Activated T-cell treated with anti-CD3 and anti-CD28 coated beads, Interleukin-2, amount 50 U/mL, for 72 hours (primary cell): ENCODE results near the gene HS6ST3. TPM values are rescaled to one million over a fixed set of nuclear protein-coding genes. Genes with fewer than 3 reads are reported as not detected.

Experiments used
- ATAC-seq, 2 donors: fragments of 150-1000 bp; cut with Tn5 transposase; replicated peaks in 1 of 2; 2 replicates each; pipeline ENCODE4 v1.10.0; 2021; ENCODE audit warnings: moderate library complexity in 2 of 2, mild to moderate bottlenecking in 1 of 2
- DNase-seq, 2 donors: peaks; one replicate each; pipeline ENCODE4 v3.0.0; 2021 to 2022; ENCODE audit warnings: mixed read lengths in 1 of 2
- H3K27ac Mint-ChIP-seq: one replicate; pipeline ENCODE4 v1.8.0; 2022; ENCODE audit warnings: mild to moderate bottlenecking, moderate library complexity, mixed read lengths
- H3K27me3 Mint-ChIP-seq: one replicate; pipeline ENCODE4 v1.8.0; 2022; ENCODE audit warnings: low read depth, mixed read lengths
- H3K36me3 Mint-ChIP-seq, 2 donors: one replicate each; pipeline ENCODE4 v1.8.0; 2022; ENCODE audit warnings: mixed read lengths in 2 of 2, mild to moderate bottlenecking in 1 of 2; ENCODE audit not compliant: insufficient read depth in 2 of 2
- H3K4me1 Mint-ChIP-seq: one replicate; pipeline ENCODE4 v1.8.0; 2022; ENCODE audit warnings: low read depth, mixed read lengths
- H3K4me3 Mint-ChIP-seq, 2 donors: one replicate each; pipeline ENCODE4 v1.8.0; 2022; ENCODE audit warnings: mild to moderate bottlenecking in 2 of 2, mixed read lengths in 2 of 2, moderate library complexity in 2 of 2
- H3K9me3 Mint-ChIP-seq, 2 donors: one replicate each; pipeline ENCODE4 v1.8.0; 2022; ENCODE audit warnings: mixed read lengths in 2 of 2
- total RNA-seq, 2 donors: library from RNA; stranded (reverse); gene quantifications; one replicate each; pipeline ENCODE4 v1.2.3, GENCODE V29; 2022

HS6ST3 gene
- total RNA-seq, 2 donors from 2014 or later: not detected

DNA sequence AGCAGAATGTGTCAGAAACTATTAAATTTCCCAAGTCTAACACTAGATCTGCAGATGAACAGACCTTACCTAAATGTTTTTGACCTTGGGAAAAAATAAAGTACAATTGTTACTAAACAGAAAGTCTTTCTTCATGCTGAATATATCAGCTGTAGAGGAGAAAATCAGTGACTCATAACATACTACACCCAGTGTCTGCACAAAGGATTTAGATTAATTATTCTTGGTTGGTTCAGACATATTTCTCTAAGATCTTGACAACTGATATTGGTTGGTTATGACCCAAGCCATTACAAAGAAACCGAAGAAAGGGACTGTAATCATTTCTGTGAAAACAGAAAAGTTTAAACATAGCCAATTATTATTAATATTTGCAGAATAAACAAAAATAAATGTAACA lies 225.1 kb downstream of the HS6ST3 start:
- no peaks in the 10 kb centered on the region for H3K27me3 Mint-ChIP-seq
- peaks cover 6 to 8% of the 10 kb centered on the region in 2 donors for H3K9me3 Mint-ChIP-seq
- DNase-seq (no peak), ATAC-seq (no peak)
- H3K27ac Mint-ChIP-seq: no peak overlapping the region
- no peak overlapping the region for H3K4me3 Mint-ChIP-seq
- no peaks in the 10 kb centered on the region for H3K4me1 Mint-ChIP-seq
- H3K36me3 Mint-ChIP-seq: no peaks in the 10 kb centered on the region

DNA sequence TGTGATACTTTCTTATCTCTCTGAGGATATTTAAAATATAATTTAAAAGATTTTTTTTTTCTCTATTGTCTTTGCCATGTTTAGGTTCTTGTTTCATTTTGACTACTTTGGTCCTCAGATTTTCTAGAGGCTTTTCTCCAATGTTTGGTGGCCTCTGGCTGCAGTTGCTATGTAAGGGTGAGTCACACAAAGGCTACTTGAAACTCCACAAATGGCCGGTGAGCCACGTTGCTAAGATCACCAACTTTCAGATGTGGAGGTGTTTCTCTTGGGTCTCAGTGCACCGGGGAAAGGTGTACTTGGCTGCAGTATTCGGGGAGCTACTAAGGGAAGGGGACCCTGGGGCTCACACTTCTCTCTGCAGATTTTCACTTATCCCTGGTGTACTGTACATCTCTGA lies 248.1 kb downstream of the HS6ST3 start:
- Mint-ChIP-seq H3K4me3 (no peak overlapping the region), H3K4me1 (no peaks in the 10 kb centered on the region), H3K9me3 (peaks cover 5% of the 10 kb centered on the region in 2 donors), H3K27ac (no peak overlapping the region), H3K27me3 (no peaks in the 10 kb centered on the region), H3K36me3 (no peaks in the 10 kb centered on the region)
- ATAC-seq (no peak), DNase-seq (no peak)

DNA sequence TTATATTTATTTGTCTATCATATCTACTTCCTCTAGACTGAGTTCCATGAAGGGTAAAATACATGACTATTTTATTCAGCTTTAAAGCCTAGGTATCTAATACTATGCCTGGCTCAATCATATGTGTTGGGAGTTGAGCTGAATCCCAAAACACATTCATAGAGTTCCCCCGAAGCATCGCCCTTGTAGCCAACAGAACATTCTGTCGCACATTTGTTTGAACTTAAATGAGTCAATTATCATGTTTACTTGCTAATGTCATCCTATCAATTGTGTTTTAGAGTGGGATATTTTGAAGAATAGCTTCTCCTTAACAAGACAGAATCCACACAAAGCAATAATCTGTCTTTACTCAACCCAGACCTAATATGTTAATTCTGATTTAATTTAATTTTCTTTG lies 252.4 kb downstream of the HS6ST3 start:
- ATAC-seq (no peak), DNase-seq (no peak)
- H3K4me3 Mint-ChIP-seq: no peak overlapping the region
- no peaks in the 10 kb centered on the region for H3K4me1 Mint-ChIP-seq
- no peaks in the 10 kb centered on the region for H3K36me3 Mint-ChIP-seq
- no peaks in the 10 kb centered on the region for H3K27me3 Mint-ChIP-seq
- no peak overlapping the region for H3K27ac Mint-ChIP-seq
- H3K9me3 Mint-ChIP-seq: peaks cover 2 to 6% of the 10 kb centered on the region in 2 donors

DNA sequence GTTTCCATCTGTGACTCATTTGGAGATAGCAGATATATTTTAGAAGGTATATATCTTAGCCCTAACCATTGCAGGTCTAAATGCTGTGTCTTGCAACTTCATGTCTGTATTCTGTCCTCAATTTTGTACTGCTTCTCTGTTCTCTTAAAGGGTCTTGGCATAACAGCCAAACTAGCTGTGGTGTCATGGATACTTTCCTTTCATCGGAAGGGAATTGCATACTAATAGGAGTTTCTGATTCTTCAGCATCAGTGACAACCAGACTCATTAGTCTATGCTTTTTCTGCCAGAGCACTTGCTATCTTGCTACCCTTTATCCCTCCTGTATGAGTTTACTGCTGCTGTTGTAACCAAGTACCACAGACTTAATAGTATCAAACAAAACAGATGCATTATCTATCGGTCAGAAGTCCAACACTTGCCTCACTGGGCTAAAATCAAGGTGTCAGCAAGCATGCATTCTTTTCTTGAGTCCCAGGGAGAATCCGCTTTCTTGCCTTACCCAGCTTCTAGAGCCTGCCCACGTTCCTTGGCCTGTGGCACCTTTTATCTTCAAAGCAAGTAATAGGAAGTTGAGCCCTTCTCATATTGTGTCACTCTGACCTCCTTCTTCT lies 253.1 kb downstream of the HS6ST3 start:
- H3K4me3 Mint-ChIP-seq: no peak overlapping the region
- H3K27me3 Mint-ChIP-seq: no peaks in the 10 kb centered on the region
- no peak for DNase-seq
- H3K9me3 Mint-ChIP-seq: peaks cover 3 to 6% of the 10 kb centered on the region in 2 donors
- ATAC-seq: no peak
- no peak overlapping the region for H3K27ac Mint-ChIP-seq
- no peaks in the 10 kb centered on the region for H3K4me1 Mint-ChIP-seq
- H3K36me3 Mint-ChIP-seq: no peaks in the 10 kb centered on the region

DNA sequence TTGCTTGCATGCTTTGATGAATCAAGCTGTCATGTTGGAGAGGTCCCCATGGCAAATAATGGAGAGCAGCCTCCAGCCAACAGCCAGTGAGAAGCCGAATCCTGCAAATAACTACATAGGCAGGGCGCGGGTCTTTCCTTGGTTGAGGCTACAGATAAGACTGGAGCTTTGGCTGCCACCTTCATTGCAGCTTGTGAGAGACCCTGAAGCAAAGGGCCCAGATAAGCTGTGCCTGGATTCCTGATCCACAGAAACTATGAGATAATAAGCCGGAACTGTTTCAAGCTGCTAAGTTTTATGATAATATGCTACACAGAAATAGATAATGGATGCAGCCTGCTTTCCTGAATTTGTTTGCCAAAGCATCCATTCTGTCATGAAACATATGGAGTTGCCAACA lies 257.0 kb downstream of the HS6ST3 start:
- Mint-ChIP-seq H3K9me3 (peaks cover 2 to 3% of the 10 kb centered on the region in 2 donors), H3K36me3 (no peaks in the 10 kb centered on the region), H3K4me3 (no peak overlapping the region), H3K27ac (no peak overlapping the region), H3K27me3 (no peaks in the 10 kb centered on the region), H3K4me1 (no peaks in the 10 kb centered on the region)
- no peak for ATAC-seq
- no peak for DNase-seq

DNA sequence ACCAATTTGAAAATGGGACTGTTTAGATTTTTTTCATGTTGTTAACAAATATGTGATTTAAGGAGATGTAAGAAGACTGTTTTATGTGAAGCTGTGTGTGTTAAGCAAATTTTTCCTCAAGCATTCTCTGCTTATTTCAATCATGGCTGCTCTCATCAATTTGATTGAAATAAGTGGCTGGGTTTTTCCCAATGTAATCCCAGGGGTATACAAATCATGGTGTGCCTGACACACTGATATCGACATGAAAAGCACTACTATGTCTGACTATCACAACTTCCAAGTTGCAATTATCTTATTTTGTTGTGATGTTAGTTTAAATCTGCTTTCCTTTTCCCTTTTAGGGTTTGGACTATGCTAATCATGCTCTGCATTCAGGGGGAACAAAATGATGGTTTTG lies 283.7 kb downstream of the HS6ST3 start:
- Mint-ChIP-seq H3K4me3 (no peak overlapping the region), H3K9me3 (peaks cover 7% of the 10 kb centered on the region in 2 donors), H3K4me1 (no peaks in the 10 kb centered on the region), H3K36me3 (peaks cover 1 to 2% of the 10 kb centered on the region in 2 donors), H3K27me3 (no peaks in the 10 kb centered on the region), H3K27ac (no peak overlapping the region)
- no peak for ATAC-seq
- no peak for DNase-seq

DNA sequence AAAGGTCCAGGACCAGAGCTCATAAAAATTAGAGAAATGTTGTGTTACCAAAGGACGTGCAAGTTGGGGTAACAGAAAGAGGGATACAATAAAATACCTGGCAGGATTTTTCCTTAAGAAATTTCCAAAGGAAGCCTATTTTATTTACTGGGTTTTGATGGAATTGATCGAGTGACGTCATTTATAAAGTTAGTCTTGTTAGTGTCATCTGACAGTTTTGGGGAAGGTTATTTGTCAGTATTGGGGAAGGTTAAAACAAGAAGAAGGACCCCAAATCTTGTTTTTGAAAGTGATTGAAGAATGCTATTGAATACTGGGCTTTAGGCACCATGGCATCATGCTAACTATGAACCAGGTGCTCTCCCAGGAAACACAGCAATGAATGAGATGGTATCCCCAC lies 287.9 kb downstream of the HS6ST3 start:
- no peak for DNase-seq
- H3K27ac Mint-ChIP-seq: no peak overlapping the region
- H3K9me3 Mint-ChIP-seq: peaks cover 7 to 10% of the 10 kb centered on the region in 2 donors
- no peaks in the 10 kb centered on the region for H3K27me3 Mint-ChIP-seq
- no peaks in the 10 kb centered on the region for H3K4me1 Mint-ChIP-seq
- no peak for ATAC-seq
- peaks cover 1 to 2% of the 10 kb centered on the region in 2 donors for H3K36me3 Mint-ChIP-seq
- H3K4me3 Mint-ChIP-seq: no peak overlapping the region

DNA sequence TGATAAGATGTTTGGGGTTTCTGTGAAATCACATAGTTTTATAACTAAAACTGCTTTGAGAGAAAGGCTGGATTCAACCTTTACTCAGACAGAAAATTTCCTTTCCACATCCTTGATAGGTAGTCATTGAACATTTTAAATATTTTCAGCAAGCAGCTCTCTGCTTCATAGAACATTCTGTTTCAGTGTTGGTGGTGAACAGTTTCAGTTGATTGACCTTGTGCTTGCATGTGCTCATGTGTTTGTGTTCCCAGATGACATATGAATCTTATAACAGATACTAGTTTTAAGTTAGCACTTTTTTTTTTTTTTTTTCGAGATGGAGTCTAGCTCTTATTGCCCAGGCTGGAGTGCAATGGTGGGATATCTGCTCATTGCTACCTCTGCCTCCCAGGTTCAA lies 290.1 kb downstream of the HS6ST3 start:
- H3K27ac Mint-ChIP-seq: no peak overlapping the region
- DNase-seq (no peak), ATAC-seq (no peak)
- H3K9me3 Mint-ChIP-seq: peaks cover 4 to 11% of the 10 kb centered on the region in 2 donors
- H3K27me3 Mint-ChIP-seq: no peaks in the 10 kb centered on the region
- H3K4me3 Mint-ChIP-seq: no peak overlapping the region
- H3K36me3 Mint-ChIP-seq: peaks cover under 1 to 1% of the 10 kb centered on the region in 2 donors
- H3K4me1 Mint-ChIP-seq: no peaks in the 10 kb centered on the region

DNA sequence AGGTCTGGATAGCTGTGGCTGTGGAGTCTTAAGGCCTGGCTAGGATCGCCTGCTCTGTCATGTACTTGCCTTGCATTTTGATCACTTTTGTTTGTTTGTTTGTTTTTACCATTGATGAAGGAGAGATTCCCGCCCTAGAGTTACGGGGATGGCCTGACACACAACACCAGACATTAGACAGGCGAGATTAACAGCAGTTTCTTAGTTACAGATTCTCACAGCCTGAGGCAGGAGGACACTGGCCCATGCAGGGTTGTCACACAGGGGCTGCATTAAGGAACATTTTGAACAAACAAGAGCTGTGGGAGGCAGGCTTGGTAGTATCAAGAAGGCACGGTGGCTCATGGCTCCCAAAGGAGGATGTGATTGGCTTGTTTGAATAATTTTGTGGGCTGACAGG lies 291.8 kb downstream of the HS6ST3 start:
- Mint-ChIP-seq H3K27me3 (no peaks in the 10 kb centered on the region), H3K27ac (no peak overlapping the region), H3K36me3 (peaks cover 0 to 1% of the 10 kb centered on the region in 2 donors), H3K4me3 (no peak overlapping the region), H3K4me1 (no peaks in the 10 kb centered on the region), H3K9me3 (peaks cover 2 to 7% of the 10 kb centered on the region in 2 donors)
- DNase-seq (no peak), ATAC-seq (no peak)

DNA sequence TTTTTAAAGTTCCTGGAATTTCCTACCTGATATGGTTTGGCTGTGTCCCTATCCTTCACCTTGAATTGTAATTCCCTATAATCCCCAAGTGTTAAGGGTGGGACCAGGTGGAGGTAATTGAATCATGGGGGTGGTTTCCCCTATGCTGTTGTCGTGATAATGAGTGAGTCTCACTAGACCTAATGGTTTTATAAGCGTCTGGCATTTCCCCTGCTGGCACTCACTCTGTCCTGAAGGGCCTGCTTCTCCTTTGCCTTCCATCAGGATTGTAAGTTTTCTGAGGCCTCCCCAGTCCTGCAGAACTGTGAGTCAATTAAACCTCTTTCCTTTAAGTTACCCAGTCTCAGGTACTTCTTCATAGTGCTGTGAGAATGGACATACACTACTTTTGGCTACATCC lies 298.7 kb downstream of the HS6ST3 start:
- peaks cover 0 to 2% of the 10 kb centered on the region in 2 donors for H3K36me3 Mint-ChIP-seq
- no peaks in the 10 kb centered on the region for H3K4me1 Mint-ChIP-seq
- no peak overlapping the region for H3K27ac Mint-ChIP-seq
- DNase-seq (no peak), ATAC-seq (no peak)
- no peaks in the 10 kb centered on the region for H3K27me3 Mint-ChIP-seq
- H3K4me3 Mint-ChIP-seq: no peak overlapping the region
- H3K9me3 Mint-ChIP-seq: peaks cover 9 to 14% of the 10 kb centered on the region in 2 donors

DNA sequence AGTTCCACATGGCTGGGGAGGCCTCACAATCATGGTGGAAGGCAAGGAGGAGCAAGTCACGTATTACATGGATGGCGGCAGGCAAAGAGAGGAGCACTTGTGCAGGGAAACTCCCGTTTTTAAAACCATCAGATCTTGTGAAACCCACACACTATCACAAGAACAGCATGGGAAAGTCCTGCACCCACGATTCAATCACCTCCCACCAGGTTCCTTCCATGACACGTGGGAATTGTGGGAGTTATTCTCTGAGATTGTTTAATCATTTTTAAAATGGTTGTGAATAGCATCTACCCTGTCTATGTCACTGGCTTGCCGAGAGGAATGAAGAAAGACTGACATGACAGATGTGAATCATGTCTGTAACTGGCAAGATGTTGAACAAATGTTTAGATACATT lies 301.7 kb downstream of the HS6ST3 start:
- Mint-ChIP-seq H3K4me3 (no peak overlapping the region), H3K4me1 (no peaks in the 10 kb centered on the region), H3K27me3 (no peaks in the 10 kb centered on the region), H3K36me3 (peaks cover 0 to 2% of the 10 kb centered on the region in 2 donors), H3K27ac (no peak overlapping the region), H3K9me3 (peaks cover 9 to 15% of the 10 kb centered on the region in 2 donors)
- DNase-seq (no peak), ATAC-seq (no peak)

DNA sequence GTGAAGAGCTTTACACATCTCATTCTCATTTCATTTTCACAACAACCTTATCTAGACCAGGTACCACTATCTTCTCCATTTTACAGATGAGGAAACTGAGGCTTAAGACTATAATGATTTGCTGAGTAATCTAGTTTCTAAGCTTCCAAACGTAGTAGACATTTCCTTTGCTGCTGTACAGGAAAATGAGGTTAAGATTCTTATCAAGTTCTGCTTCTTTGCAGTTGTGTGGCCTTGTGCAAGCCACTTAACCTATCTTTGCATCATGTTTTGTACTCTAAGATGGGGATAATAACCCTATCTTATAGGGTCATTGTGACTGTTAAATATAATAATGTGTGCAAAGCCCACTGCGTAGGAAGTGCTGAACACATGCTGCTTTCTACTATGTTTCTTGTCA lies 307.9 kb downstream of the HS6ST3 start:
- H3K4me1 Mint-ChIP-seq: no peaks in the 10 kb centered on the region
- no peak for ATAC-seq
- H3K27ac Mint-ChIP-seq: no peak overlapping the region
- no peak for DNase-seq
- H3K9me3 Mint-ChIP-seq: peaks cover 5% of the 10 kb centered on the region in 2 donors
- no peaks in the 10 kb centered on the region for H3K27me3 Mint-ChIP-seq
- no peak overlapping the region for H3K4me3 Mint-ChIP-seq
- peaks cover 0 to 1% of the 10 kb centered on the region in 2 donors for H3K36me3 Mint-ChIP-seq

DNA sequence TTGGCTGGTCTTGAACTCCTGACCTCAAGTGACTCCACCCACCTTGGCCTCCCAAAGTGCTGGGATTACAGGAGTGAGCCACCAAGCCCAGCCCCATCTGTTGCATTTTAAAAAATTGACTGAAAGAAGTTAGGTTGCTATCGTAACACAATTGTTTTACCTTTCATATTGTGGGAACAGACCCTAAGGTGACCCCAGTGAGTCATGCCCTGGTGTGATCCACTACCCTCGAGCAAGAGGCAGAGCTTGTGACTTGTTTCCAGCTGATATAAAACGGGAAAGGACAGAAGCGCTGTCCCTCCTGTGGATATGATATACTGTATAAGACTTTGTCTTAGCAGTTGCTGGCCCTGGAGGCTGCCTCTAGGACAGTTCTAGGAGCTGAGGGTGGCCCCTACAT lies 308.6 kb downstream of the HS6ST3 start:
- ATAC-seq (no peak), DNase-seq (no peak)
- Mint-ChIP-seq H3K27ac (no peak overlapping the region), H3K4me3 (no peak overlapping the region), H3K36me3 (peaks cover 0 to 1% of the 10 kb centered on the region in 2 donors), H3K4me1 (no peaks in the 10 kb centered on the region), H3K27me3 (no peaks in the 10 kb centered on the region), H3K9me3 (peaks cover 3 to 7% of the 10 kb centered on the region in 2 donors)

DNA sequence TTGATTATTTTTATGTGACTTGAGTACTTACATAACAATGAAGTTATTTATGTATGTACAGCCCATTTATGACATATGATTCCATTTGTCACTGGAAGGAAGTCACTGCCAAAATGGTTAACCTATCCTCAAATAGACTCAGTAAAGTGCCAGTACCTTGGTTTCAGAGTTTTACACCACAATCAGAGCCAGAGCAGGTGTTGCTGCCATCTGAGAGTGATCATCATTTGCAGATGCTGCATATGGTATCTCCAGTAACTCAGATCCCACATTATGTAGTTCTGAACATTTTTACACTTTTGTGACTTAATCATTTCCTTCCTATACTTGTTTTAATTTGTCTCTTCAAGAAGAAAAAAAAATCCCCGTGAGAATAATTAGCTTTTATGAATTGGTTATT lies 313.3 kb downstream of the HS6ST3 start:
- H3K4me3 Mint-ChIP-seq: no peak overlapping the region
- no peaks in the 10 kb centered on the region for H3K36me3 Mint-ChIP-seq
- no peak for DNase-seq
- no peaks in the 10 kb centered on the region for H3K4me1 Mint-ChIP-seq
- H3K27ac Mint-ChIP-seq: peak overlapping the region; percentile 59
- H3K9me3 Mint-ChIP-seq: peaks cover 4 to 7% of the 10 kb centered on the region in 2 donors
- no peaks in the 10 kb centered on the region for H3K27me3 Mint-ChIP-seq
- ATAC-seq: no peak
